ENCODE measurements around the gene DYDC1.

Gene DYDC1

GRCh38 chr10:80373502-80373901 is 16.9 kb upstream of the DYDC1 start:
- Histone ChIP-seq H3K4ac (ENCODE audit: low read length) (no peak overlapping the region), H4K8ac (ENCODE audit: low read depth, low read length) (no peak overlapping the region), H4K91ac (ENCODE audit: low read depth, low read length, poor library complexity) (no peak overlapping the region), H2BK5ac (ENCODE audit: low read length) (no peak overlapping the region), H3K23ac (ENCODE audit: low read depth, low read length, poor library complexity) (no peak overlapping the region), H3K9me3 (replicated peaks in 1 of 2; ENCODE audit: control insufficient read depth in 2 of 2, insufficient read depth in 1 of 2, low read depth in 1 of 2, low read length in 2 of 2) (no peaks in the 10 kb centered on the region), H2AFZ (ENCODE audit: low read length) (no peak overlapping the region), H3K4me2 (ENCODE audit: insufficient read depth, low read length, poor library complexity, severe bottlenecking) (no peak overlapping the region), H2BK12ac (ENCODE audit: low read length) (no peak overlapping the region), H3K14ac (ENCODE audit: low read length) (no peak overlapping the region), H2BK15ac (ENCODE audit: low read length) (no peak overlapping the region), H3K79me1 (ENCODE audit: low read depth, low read length) (no peaks in the 10 kb centered on the region), H3K27me3 (ENCODE audit: control insufficient read depth in 3 of 3, insufficient read depth in 3 of 3, low read depth in 1 of 3, low read length in 3 of 3) (no peaks in the 10 kb centered on the region), H3K9ac (ENCODE audit: low read depth, low read length, poor library complexity) (no peak overlapping the region), H3K36me3 (replicated peaks in 1 of 2; ENCODE audit: control insufficient read depth in 2 of 2, insufficient read depth in 2 of 2, low read length in 2 of 2) (no peaks in the 10 kb centered on the region), H2AK5ac (ENCODE audit: low read depth, low read length) (no peak overlapping the region), H3K27ac (replicated peaks; ENCODE audit: low read length) (no peak overlapping the region), H2BK120ac (ENCODE audit: low read depth, low read length) (no peak overlapping the region), H3K18ac (ENCODE audit: low read length) (no peak overlapping the region), H3K4me1 (ENCODE audit: control insufficient read depth in 2 of 2, insufficient read depth in 1 of 2, low read depth in 1 of 2, low read length in 2 of 2) (peaks cover 2 to 10% of the 10 kb centered on the region in 2 donors), H3K4me3 (ENCODE audit: low read length in 2 of 2) (no peak overlapping the region)
- no peak for DNase-seq (ENCODE audit: low spot score)
- no CpG with 5 or more reads among the region's 2 CpGs for WGBS, 2 donors (ENCODE audit: extremely low coverage in 2 of 2, insufficient read length in 2 of 2, insufficient replicate concordance in 1 of 2)

GRCh38 chr10:80372675-80373074 is 16.1 kb upstream of the DYDC1 start:
- H2BK120ac ChIP-seq (ENCODE audit: low read depth, low read length), result no peak overlapping the region
- H2BK15ac ChIP-seq (ENCODE audit: low read length), result no peak overlapping the region
- H3K9ac ChIP-seq (ENCODE audit: low read depth, low read length, poor library complexity), result no peak overlapping the region
- H3K27ac ChIP-seq (replicated peaks; ENCODE audit: low read length), result no peak overlapping the region
- H2BK5ac ChIP-seq (ENCODE audit: low read length), result no peak overlapping the region
- H2AK5ac ChIP-seq (ENCODE audit: low read depth, low read length), result no peak overlapping the region
- H3K4me3 ChIP-seq (ENCODE audit: low read length in 2 of 2), result no peak overlapping the region
- H3K23ac ChIP-seq (ENCODE audit: low read depth, low read length, poor library complexity), result no peak overlapping the region
- H2BK12ac ChIP-seq (ENCODE audit: low read length), result no peak overlapping the region
- no peak overlapping the region for H3K4me2 ChIP-seq (ENCODE audit: insufficient read depth, low read length, poor library complexity, severe bottlenecking)
- no peak overlapping the region for H3K14ac ChIP-seq (ENCODE audit: low read length)
- no peaks in the 10 kb centered on the region for H3K9me3 ChIP-seq (replicated peaks in 1 of 2; ENCODE audit: control insufficient read depth in 2 of 2, insufficient read depth in 1 of 2, low read depth in 1 of 2, low read length in 2 of 2)
- no CpG with 5 or more reads among the region's 5 CpGs for WGBS, 2 donors (ENCODE audit: extremely low coverage in 2 of 2, insufficient read length in 2 of 2, insufficient replicate concordance in 1 of 2)
- H4K8ac ChIP-seq (ENCODE audit: low read depth, low read length), result no peak overlapping the region
- no peak overlapping the region for H2AFZ ChIP-seq (ENCODE audit: low read length)
- H4K91ac ChIP-seq (ENCODE audit: low read depth, low read length, poor library complexity), result no peak overlapping the region
- H3K4me1 ChIP-seq (ENCODE audit: control insufficient read depth in 2 of 2, insufficient read depth in 1 of 2, low read depth in 1 of 2, low read length in 2 of 2), result peaks cover 2 to 10% of the 10 kb centered on the region in 2 donors
- H3K18ac ChIP-seq (ENCODE audit: low read length), result no peak overlapping the region
- no peak overlapping the region for H3K4ac ChIP-seq (ENCODE audit: low read length)
- no peaks in the 10 kb centered on the region for H3K27me3 ChIP-seq (ENCODE audit: control insufficient read depth in 3 of 3, insufficient read depth in 3 of 3, low read depth in 1 of 3, low read length in 3 of 3)
- H3K36me3 ChIP-seq (replicated peaks in 1 of 2; ENCODE audit: control insufficient read depth in 2 of 2, insufficient read depth in 2 of 2, low read length in 2 of 2), result no peaks in the 10 kb centered on the region
- no peaks in the 10 kb centered on the region for H3K79me1 ChIP-seq (ENCODE audit: low read depth, low read length)
- DNase-seq (ENCODE audit: low spot score), result no peak

DNA sequence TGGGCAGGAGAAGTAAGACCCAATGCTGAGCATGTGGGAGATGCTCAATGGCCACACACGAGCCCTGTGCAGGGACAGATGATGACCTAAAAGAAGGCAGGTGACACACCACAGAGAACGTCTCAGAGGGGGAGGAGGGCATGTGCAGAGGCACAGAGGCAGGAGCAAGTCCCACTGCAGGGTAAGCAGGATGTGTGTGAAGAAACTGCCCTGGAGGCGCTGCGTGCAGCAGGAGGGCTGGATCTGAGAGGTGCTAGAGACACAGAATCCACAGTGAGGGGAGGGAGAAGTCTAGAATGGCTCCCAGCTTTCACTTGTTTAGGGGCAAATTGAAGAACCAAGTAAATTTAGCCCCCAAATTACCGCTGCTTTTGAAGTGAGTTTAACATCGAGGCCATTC is 14.9 kb upstream of the DYDC1 start:
- no peak for DNase-seq (ENCODE audit: low spot score)
- Histone ChIP-seq H3K18ac (ENCODE audit: low read length) (no peak overlapping the region), H3K4me1 (ENCODE audit: control insufficient read depth in 2 of 2, insufficient read depth in 1 of 2, low read depth in 1 of 2, low read length in 2 of 2) (peaks cover 2 to 10% of the 10 kb centered on the region in 2 donors), H3K36me3 (replicated peaks in 1 of 2; ENCODE audit: control insufficient read depth in 2 of 2, insufficient read depth in 2 of 2, low read length in 2 of 2) (no peaks in the 10 kb centered on the region), H2BK5ac (ENCODE audit: low read length) (no peak overlapping the region), H2AK5ac (ENCODE audit: low read depth, low read length) (no peak overlapping the region), H2AFZ (ENCODE audit: low read length) (no peak overlapping the region), H3K14ac (ENCODE audit: low read length) (no peak overlapping the region), H3K9ac (ENCODE audit: low read depth, low read length, poor library complexity) (no peak overlapping the region), H3K27me3 (ENCODE audit: control insufficient read depth in 3 of 3, insufficient read depth in 3 of 3, low read depth in 1 of 3, low read length in 3 of 3) (no peaks in the 10 kb centered on the region), H3K27ac (replicated peaks; ENCODE audit: low read length) (no peak overlapping the region), H3K4ac (ENCODE audit: low read length) (no peak overlapping the region), H3K4me3 (ENCODE audit: low read length in 2 of 2) (peak overlapping the region in 1 of 2 donors; percentile 9), H3K4me2 (ENCODE audit: insufficient read depth, low read length, poor library complexity, severe bottlenecking) (no peak overlapping the region), H2BK120ac (ENCODE audit: low read depth, low read length) (no peak overlapping the region), H2BK12ac (ENCODE audit: low read length) (no peak overlapping the region), H3K9me3 (replicated peaks in 1 of 2; ENCODE audit: control insufficient read depth in 2 of 2, insufficient read depth in 1 of 2, low read depth in 1 of 2, low read length in 2 of 2) (peaks cover 4 to 11% of the 10 kb centered on the region in 2 donors), H2BK15ac (ENCODE audit: low read length) (no peak overlapping the region), H4K91ac (ENCODE audit: low read depth, low read length, poor library complexity) (no peak overlapping the region), H3K23ac (ENCODE audit: low read depth, low read length, poor library complexity) (no peak overlapping the region), H4K8ac (ENCODE audit: low read depth, low read length) (no peak overlapping the region), H3K79me1 (ENCODE audit: low read depth, low read length) (no peaks in the 10 kb centered on the region)
- WGBS, 2 donors (ENCODE audit: extremely low coverage in 2 of 2, insufficient read length in 2 of 2, insufficient replicate concordance in 1 of 2), result no CpG with 5 or more reads among the region's 6 CpGs

DNA sequence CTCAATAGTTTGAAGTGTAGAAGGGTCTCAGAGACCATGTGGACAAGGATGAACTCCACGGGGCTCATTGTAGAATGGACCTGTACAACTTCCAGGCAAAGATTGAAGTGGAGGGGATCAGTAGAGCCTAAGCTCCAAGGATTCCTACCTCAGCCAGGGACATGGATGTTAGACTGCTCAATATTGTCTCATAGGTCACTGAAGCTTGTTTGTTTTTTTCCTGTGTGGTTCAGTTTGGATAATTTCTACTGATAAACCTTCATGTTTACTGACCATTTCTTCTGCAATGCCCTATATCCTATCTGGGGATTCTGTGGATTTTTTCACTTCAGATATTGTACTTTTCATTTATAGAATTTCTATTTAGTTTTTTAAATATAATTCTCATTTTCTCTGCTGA is 9.0 kb upstream of the DYDC1 start:
- H2BK15ac ChIP-seq (ENCODE audit: low read length), result no peak overlapping the region
- H4K91ac ChIP-seq (ENCODE audit: low read depth, low read length, poor library complexity), result no peak overlapping the region
- H3K27ac ChIP-seq (replicated peaks; ENCODE audit: low read length), result no peak overlapping the region
- peaks cover 4 to 13% of the 10 kb centered on the region in 2 donors for H3K9me3 ChIP-seq (replicated peaks in 1 of 2; ENCODE audit: control insufficient read depth in 2 of 2, insufficient read depth in 1 of 2, low read depth in 1 of 2, low read length in 2 of 2)
- no peak overlapping the region for H3K18ac ChIP-seq (ENCODE audit: low read length)
- no peak overlapping the region for H4K8ac ChIP-seq (ENCODE audit: low read depth, low read length)
- no peak overlapping the region for H3K4ac ChIP-seq (ENCODE audit: low read length)
- no peaks in the 10 kb centered on the region for H3K4me1 ChIP-seq (ENCODE audit: control insufficient read depth in 2 of 2, insufficient read depth in 1 of 2, low read depth in 1 of 2, low read length in 2 of 2)
- H3K79me1 ChIP-seq (ENCODE audit: low read depth, low read length), result no peaks in the 10 kb centered on the region
- H3K9ac ChIP-seq (ENCODE audit: low read depth, low read length, poor library complexity), result no peak overlapping the region
- H3K4me3 ChIP-seq (ENCODE audit: low read length in 2 of 2), result no peak overlapping the region
- H2BK12ac ChIP-seq (ENCODE audit: low read length), result no peak overlapping the region
- H2AK5ac ChIP-seq (ENCODE audit: low read depth, low read length), result no peak overlapping the region
- no peak overlapping the region for H3K14ac ChIP-seq (ENCODE audit: low read length)
- no peaks in the 10 kb centered on the region for H3K36me3 ChIP-seq (replicated peaks in 1 of 2; ENCODE audit: control insufficient read depth in 2 of 2, insufficient read depth in 2 of 2, low read length in 2 of 2)
- no peak for DNase-seq (ENCODE audit: low spot score)
- no peak overlapping the region for H3K23ac ChIP-seq (ENCODE audit: low read depth, low read length, poor library complexity)
- WGBS, 2 donors (ENCODE audit: extremely low coverage in 2 of 2, insufficient read length in 2 of 2, insufficient replicate concordance in 1 of 2), result no CpG with 5 or more reads among the region's 1 CpG
- no peaks in the 10 kb centered on the region for H3K27me3 ChIP-seq (ENCODE audit: control insufficient read depth in 3 of 3, insufficient read depth in 3 of 3, low read depth in 1 of 3, low read length in 3 of 3)
- no peak overlapping the region for H3K4me2 ChIP-seq (ENCODE audit: insufficient read depth, low read length, poor library complexity, severe bottlenecking)
- H2BK5ac ChIP-seq (ENCODE audit: low read length), result no peak overlapping the region
- H2AFZ ChIP-seq (ENCODE audit: low read length), result no peak overlapping the region
- no peak overlapping the region for H2BK120ac ChIP-seq (ENCODE audit: low read depth, low read length)

Measured in neuronal stem cell (in vitro differentiated cells).